ENCODE measurements around the gene GATAD2B. TPM values are rescaled to one million over a fixed set of nuclear protein-coding genes. Genes with fewer than 3 reads are reported as not detected.

GATAD2B gene
- total RNA-seq, 1 experiment from 2014 or later = 46.9 TPM

GRCh38 chr1:153832293-153832692, 90.5 kb downstream of the GATAD2B start:
- ChIA-PET POLR2A (no interaction called here), CTCF (interaction anchor here (0.9 kb wide), 1 partner anchor 90 kb away, joined by 3 read pairs; the partner anchor contains the start of gene GATAD2B)
- Mint-ChIP-seq H3K27me3 (ENCODE audit: low read depth) (no peaks in the 10 kb centered on the region), H3K9me3 (no peaks in the 10 kb centered on the region), H3K4me3 (no peak overlapping the region), H3K27ac (no peak overlapping the region), H3K36me3 (peaks cover 9% of the 10 kb centered on the region), H3K4me1 (no peaks in the 10 kb centered on the region)
- ATAC-seq = no peak
- DNase-seq (ENCODE audit: low spot score) = no peak
- TF ChIP-seq ZNF423 (CRISPR knock-in tag; IDR thresholded peaks at IDR 0.05) (no peak), NFYB (CRISPR knock-in tag; conservative IDR thresholded peaks at IDR 0.05; ENCODE audit: low read depth) (no peak), ZNF396 (CRISPR knock-in tag; IDR thresholded peaks at IDR 0.05; ENCODE audit: borderline replicate concordance) (no peak), STAT6 (CRISPR knock-in tag; conservative IDR thresholded peaks at IDR 0.05; ENCODE audit: low read depth) (no peak), AR (CRISPR knock-in tag; IDR thresholded peaks at IDR 0.05) (no peak), FOXP1 (CRISPR knock-in tag; IDR thresholded peaks at IDR 0.05; ENCODE audit: borderline replicate concordance) (no peak), TP53 (CRISPR knock-in tag; IDR thresholded peaks at IDR 0.05) (no peak), ZNF281 (CRISPR knock-in tag; IDR thresholded peaks at IDR 0.05) (no peak), ZBTB21 (CRISPR knock-in tag; IDR thresholded peaks at IDR 0.05; ENCODE audit: borderline replicate concordance) (no peak)
- TF ChIP-seq, protein P1, sequence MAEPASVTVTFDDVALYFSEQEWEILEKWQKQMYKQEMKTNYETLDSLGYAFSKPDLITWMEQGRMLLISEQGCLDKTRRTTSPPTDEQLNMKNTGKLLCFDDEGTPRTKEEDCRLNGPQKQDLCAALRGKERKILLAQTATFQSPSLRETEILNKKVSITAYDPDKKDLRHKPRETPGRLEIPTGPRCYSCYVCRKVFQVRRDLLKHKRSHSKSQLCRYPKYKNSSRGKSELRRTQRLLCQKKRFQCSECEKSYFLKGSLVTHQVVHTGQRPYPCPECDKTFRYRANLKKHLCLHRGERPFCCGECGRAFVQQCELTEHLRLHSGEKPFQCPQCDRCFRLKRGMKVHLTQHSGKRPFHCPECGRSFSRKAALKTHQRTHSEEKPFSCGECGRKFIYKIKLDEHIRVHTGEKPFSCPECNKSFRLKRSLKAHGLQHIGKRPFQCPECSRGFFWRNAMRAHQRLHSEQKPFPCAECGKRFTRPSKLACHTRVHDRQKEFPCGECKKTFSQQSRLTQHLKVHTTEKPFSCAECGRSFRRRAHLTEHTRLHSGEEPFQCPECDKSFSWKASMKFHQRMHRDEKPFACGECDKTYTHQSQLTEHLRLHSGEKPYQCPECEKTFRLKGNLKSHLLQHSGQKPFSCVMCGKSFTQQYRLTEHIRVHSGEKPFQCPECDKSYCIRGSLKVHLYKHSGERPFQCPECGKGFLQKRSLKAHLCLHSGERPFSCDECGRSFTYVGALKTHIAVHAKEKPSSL (CRISPR knock-in tag; conservative IDR thresholded peaks at IDR 0.05) = no peak
- TF ChIP-seq, protein P2, sequence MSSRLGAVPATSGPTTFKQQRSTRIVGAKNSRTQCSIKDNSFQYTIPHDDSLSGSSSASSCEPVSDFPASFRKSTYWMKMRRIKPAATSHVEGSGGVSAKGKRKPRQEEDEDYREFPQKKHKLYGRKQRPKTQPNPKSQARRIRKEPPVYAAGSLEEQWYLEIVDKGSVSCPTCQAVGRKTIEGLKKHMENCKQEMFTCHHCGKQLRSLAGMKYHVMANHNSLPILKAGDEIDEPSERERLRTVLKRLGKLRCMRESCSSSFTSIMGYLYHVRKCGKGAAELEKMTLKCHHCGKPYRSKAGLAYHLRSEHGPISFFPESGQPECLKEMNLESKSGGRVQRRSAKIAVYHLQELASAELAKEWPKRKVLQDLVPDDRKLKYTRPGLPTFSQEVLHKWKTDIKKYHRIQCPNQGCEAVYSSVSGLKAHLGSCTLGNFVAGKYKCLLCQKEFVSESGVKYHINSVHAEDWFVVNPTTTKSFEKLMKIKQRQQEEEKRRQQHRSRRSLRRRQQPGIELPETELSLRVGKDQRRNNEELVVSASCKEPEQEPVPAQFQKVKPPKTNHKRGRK (CRISPR knock-in tag; IDR thresholded peaks at IDR 0.05; ENCODE audit: borderline replicate concordance) = no peak
- TF ChIP-seq, protein P3, sequence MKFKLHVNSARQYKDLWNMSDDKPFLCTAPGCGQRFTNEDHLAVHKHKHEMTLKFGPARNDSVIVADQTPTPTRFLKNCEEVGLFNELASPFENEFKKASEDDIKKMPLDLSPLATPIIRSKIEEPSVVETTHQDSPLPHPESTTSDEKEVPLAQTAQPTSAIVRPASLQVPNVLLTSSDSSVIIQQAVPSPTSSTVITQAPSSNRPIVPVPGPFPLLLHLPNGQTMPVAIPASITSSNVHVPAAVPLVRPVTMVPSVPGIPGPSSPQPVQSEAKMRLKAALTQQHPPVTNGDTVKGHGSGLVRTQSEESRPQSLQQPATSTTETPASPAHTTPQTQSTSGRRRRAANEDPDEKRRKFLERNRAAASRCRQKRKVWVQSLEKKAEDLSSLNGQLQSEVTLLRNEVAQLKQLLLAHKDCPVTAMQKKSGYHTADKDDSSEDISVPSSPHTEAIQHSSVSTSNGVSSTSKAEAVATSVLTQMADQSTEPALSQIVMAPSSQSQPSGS (CRISPR knock-in tag; IDR thresholded peaks at IDR 0.05; ENCODE audit: borderline replicate concordance, low read depth) = no peak
- TF ChIP-seq, protein P4, sequence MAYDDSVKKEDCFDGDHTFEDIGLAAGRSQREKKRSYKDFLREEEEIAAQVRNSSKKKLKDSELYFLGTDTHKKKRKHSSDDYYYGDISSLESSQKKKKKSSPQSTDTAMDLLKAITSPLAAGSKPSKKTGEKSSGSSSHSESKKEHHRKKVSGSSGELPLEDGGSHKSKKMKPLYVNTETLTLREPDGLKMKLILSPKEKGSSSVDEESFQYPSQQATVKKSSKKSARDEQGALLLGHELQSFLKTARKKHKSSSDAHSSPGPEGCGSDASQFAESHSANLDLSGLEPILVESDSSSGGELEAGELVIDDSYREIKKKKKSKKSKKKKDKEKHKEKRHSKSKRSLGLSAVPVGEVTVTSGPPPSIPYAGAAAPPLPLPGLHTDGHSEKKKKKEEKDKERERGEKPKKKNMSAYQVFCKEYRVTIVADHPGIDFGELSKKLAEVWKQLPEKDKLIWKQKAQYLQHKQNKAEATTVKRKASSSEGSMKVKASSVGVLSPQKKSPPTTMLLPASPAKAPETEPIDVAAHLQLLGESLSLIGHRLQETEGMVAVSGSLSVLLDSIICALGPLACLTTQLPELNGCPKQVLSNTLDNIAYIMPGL (CRISPR knock-in tag; IDR thresholded peaks at IDR 0.05) = no peak
- TF ChIP-seq, protein P5, sequence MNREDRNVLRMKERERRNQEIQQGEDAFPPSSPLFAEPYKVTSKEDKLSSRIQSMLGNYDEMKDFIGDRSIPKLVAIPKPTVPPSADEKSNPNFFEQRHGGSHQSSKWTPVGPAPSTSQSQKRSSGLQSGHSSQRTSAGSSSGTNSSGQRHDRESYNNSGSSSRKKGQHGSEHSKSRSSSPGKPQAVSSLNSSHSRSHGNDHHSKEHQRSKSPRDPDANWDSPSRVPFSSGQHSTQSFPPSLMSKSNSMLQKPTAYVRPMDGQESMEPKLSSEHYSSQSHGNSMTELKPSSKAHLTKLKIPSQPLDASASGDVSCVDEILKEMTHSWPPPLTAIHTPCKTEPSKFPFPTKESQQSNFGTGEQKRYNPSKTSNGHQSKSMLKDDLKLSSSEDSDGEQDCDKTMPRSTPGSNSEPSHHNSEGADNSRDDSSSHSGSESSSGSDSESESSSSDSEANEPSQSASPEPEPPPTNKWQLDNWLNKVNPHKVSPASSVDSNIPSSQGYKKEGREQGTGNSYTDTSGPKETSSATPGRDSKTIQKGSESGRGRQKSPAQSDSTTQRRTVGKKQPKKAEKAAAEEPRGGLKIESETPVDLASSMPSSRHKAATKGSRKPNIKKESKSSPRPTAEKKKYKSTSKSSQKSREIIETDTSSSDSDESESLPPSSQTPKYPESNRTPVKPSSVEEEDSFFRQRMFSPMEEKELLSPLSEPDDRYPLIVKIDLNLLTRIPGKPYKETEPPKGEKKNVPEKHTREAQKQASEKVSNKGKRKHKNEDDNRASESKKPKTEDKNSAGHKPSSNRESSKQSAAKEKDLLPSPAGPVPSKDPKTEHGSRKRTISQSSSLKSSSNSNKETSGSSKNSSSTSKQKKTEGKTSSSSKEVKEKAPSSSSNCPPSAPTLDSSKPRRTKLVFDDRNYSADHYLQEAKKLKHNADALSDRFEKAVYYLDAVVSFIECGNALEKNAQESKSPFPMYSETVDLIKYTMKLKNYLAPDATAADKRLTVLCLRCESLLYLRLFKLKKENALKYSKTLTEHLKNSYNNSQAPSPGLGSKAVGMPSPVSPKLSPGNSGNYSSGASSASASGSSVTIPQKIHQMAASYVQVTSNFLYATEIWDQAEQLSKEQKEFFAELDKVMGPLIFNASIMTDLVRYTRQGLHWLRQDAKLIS (CRISPR knock-in tag; IDR thresholded peaks at IDR 0.05; ENCODE audit: borderline replicate concordance) = no peak

All from WTC11 (cell line).